Measurements from ENCODE around the gene VAV2.

Gene VAV2

GRCh38 chr9:133738640-133739225 lies 253.4 kb downstream of the VAV2 start:
- no peaks in the 10 kb centered on the region for H3K27me3 ChIP-seq (ENCODE audit: control insufficient read depth, insufficient read depth, low read length)
- H3K9ac ChIP-seq (ENCODE audit: low read depth, low read length): no peak overlapping the region
- 0 out of 2 replicates have a peak overlapping the region, but pooled peaks have one; percentile 31 for H3K4me3 ChIP-seq (ENCODE audit: low read depth, low read length)
- no peaks in the 10 kb centered on the region for H3K36me3 ChIP-seq (ENCODE audit: control insufficient read depth, insufficient read depth, low read length)
- no peak overlapping the region for H3K27ac ChIP-seq (ENCODE audit: low read depth, low read length)
- peaks cover 17% of the 10 kb centered on the region for H3K4me1 ChIP-seq (ENCODE audit: control insufficient read depth, insufficient read depth, low read length)
- no peaks in the 10 kb centered on the region for H3K9me3 ChIP-seq (ENCODE audit: control insufficient read depth, insufficient read depth, low read length)

- no peak within 1 kb of the TSS for H3K9ac ChIP-seq (ENCODE audit: low read depth, low read length)
- peak within 1 kb of the TSS; percentile 31; the same call in 1 of the 2 replicates for H3K4me3 ChIP-seq (ENCODE audit: low read depth, low read length)
- H3K36me3 ChIP-seq (ENCODE audit: control insufficient read depth, insufficient read depth, low read length): no peaks in the 10 kb centered on the region
Measured at GRCh38 chr9:133737774-133738639, 254.1 kb downstream of the VAV2 start, which contains the start of gene SARDH. TSS of gene SARDH (minus strand) at chr9:133738352. CDS start at chr9:133734173, 4,179 bp downstream.

GRCh38 chr9:133737071-133737773 lies 254.9 kb downstream of the VAV2 start:
- H3K4me3 ChIP-seq (ENCODE audit: low read depth, low read length): no peak overlapping the region
- peaks cover 17% of the 10 kb centered on the region for H3K4me1 ChIP-seq (ENCODE audit: control insufficient read depth, insufficient read depth, low read length)
- H3K36me3 ChIP-seq (ENCODE audit: control insufficient read depth, insufficient read depth, low read length): no peaks in the 10 kb centered on the region
- no peaks in the 10 kb centered on the region for H3K9me3 ChIP-seq (ENCODE audit: control insufficient read depth, insufficient read depth, low read length)
- H3K9ac ChIP-seq (ENCODE audit: low read depth, low read length): no peak overlapping the region
- H3K27ac ChIP-seq (ENCODE audit: low read depth, low read length): no peak overlapping the region
- no peaks in the 10 kb centered on the region for H3K27me3 ChIP-seq (ENCODE audit: control insufficient read depth, insufficient read depth, low read length)

More at GRCh38 chr9:133737774-133738639, 254.1 kb downstream of the VAV2 start, which contains the start of gene SARDH:
- no peaks in the 10 kb centered on the region for H3K27me3 ChIP-seq (ENCODE audit: control insufficient read depth, insufficient read depth, low read length)
- no peaks in the 10 kb centered on the region for H3K9me3 ChIP-seq (ENCODE audit: control insufficient read depth, insufficient read depth, low read length)
- H3K27ac ChIP-seq (ENCODE audit: low read depth, low read length): peak within 1 kb of the TSS; percentile 46
- peaks cover 17% of the 10 kb centered on the region for H3K4me1 ChIP-seq (ENCODE audit: control insufficient read depth, insufficient read depth, low read length)

GRCh38 chr9:133735931-133736330 lies 256.2 kb downstream of the VAV2 start:
- Histone ChIP-seq H3K9ac (ENCODE audit: low read depth, low read length) (no peak overlapping the region), H3K27ac (ENCODE audit: low read depth, low read length) (no peak overlapping the region), H3K9me3 (ENCODE audit: control insufficient read depth, insufficient read depth, low read length) (no peaks in the 10 kb centered on the region), H3K36me3 (ENCODE audit: control insufficient read depth, insufficient read depth, low read length) (no peaks in the 10 kb centered on the region), H3K27me3 (ENCODE audit: control insufficient read depth, insufficient read depth, low read length) (no peaks in the 10 kb centered on the region), H3K4me1 (ENCODE audit: control insufficient read depth, insufficient read depth, low read length) (peaks cover 17% of the 10 kb centered on the region), H3K4me3 (ENCODE audit: low read depth, low read length) (no peak overlapping the region)

GRCh38 chr9:133735415-133735775 lies 256.7 kb downstream of the VAV2 start:
- H3K27ac ChIP-seq (ENCODE audit: low read depth, low read length): no peak overlapping the region
- H3K9me3 ChIP-seq (ENCODE audit: control insufficient read depth, insufficient read depth, low read length): no peaks in the 10 kb centered on the region
- H3K4me1 ChIP-seq (ENCODE audit: control insufficient read depth, insufficient read depth, low read length): peaks cover 17% of the 10 kb centered on the region
- H3K4me3 ChIP-seq (ENCODE audit: low read depth, low read length): peak overlapping the region; percentile 33; the same call in 1 of the 2 replicates
- no peaks in the 10 kb centered on the region for H3K36me3 ChIP-seq (ENCODE audit: control insufficient read depth, insufficient read depth, low read length)
- no peaks in the 10 kb centered on the region for H3K27me3 ChIP-seq (ENCODE audit: control insufficient read depth, insufficient read depth, low read length)
- no peak overlapping the region for H3K9ac ChIP-seq (ENCODE audit: low read depth, low read length)

GRCh38 chr9:133734590-133735414 lies 257.3 kb downstream of the VAV2 start:
- Histone ChIP-seq H3K36me3 (ENCODE audit: control insufficient read depth, insufficient read depth, low read length) (no peaks in the 10 kb centered on the region), H3K27me3 (ENCODE audit: control insufficient read depth, insufficient read depth, low read length) (no peaks in the 10 kb centered on the region), H3K9me3 (ENCODE audit: control insufficient read depth, insufficient read depth, low read length) (no peaks in the 10 kb centered on the region), H3K9ac (ENCODE audit: low read depth, low read length) (no peak overlapping the region), H3K27ac (ENCODE audit: low read depth, low read length) (no peak overlapping the region), H3K4me3 (ENCODE audit: low read depth, low read length) (peak overlapping the region; percentile 33; the same call in 1 of the 2 replicates), H3K4me1 (ENCODE audit: control insufficient read depth, insufficient read depth, low read length) (peaks cover 17% of the 10 kb centered on the region)

GRCh38 chr9:133733796-133734533 lies 258.2 kb downstream of the VAV2 start:
- no peaks in the 10 kb centered on the region for H3K27me3 ChIP-seq (ENCODE audit: control insufficient read depth, insufficient read depth, low read length)
- no peak overlapping the region for H3K9ac ChIP-seq (ENCODE audit: low read depth, low read length)
- no peaks in the 10 kb centered on the region for H3K9me3 ChIP-seq (ENCODE audit: control insufficient read depth, insufficient read depth, low read length)

GRCh38 chr9:133733421-133733795 lies 258.7 kb downstream of the VAV2 start:
- Histone ChIP-seq H3K27ac (ENCODE audit: low read depth, low read length) (no peak overlapping the region), H3K27me3 (ENCODE audit: control insufficient read depth, insufficient read depth, low read length) (no peaks in the 10 kb centered on the region), H3K9ac (ENCODE audit: low read depth, low read length) (no peak overlapping the region), H3K9me3 (ENCODE audit: control insufficient read depth, insufficient read depth, low read length) (no peaks in the 10 kb centered on the region), H3K36me3 (ENCODE audit: control insufficient read depth, insufficient read depth, low read length) (no peaks in the 10 kb centered on the region), H3K4me1 (ENCODE audit: control insufficient read depth, insufficient read depth, low read length) (peaks cover 13% of the 10 kb centered on the region), H3K4me3 (ENCODE audit: low read depth, low read length) (no peak overlapping the region)

More at GRCh38 chr9:133733796-133734533, 258.2 kb downstream of the VAV2 start:
- no peaks in the 10 kb centered on the region for H3K36me3 ChIP-seq (ENCODE audit: control insufficient read depth, insufficient read depth, low read length)
- H3K4me1 ChIP-seq (ENCODE audit: control insufficient read depth, insufficient read depth, low read length): peaks cover 17% of the 10 kb centered on the region
- no peak overlapping the region for H3K27ac ChIP-seq (ENCODE audit: low read depth, low read length)
- no peak overlapping the region for H3K4me3 ChIP-seq (ENCODE audit: low read depth, low read length)

- Histone ChIP-seq H3K4me1 (ENCODE audit: control insufficient read depth, insufficient read depth, low read length) (peaks cover 12% of the 10 kb centered on the region), H3K4me3 (ENCODE audit: low read depth, low read length) (no peak overlapping the region), H3K9me3 (ENCODE audit: control insufficient read depth, insufficient read depth, low read length) (no peaks in the 10 kb centered on the region), H3K36me3 (ENCODE audit: control insufficient read depth, insufficient read depth, low read length) (no peaks in the 10 kb centered on the region), H3K9ac (ENCODE audit: low read depth, low read length) (no peak overlapping the region), H3K27ac (ENCODE audit: low read depth, low read length) (no peak overlapping the region), H3K27me3 (ENCODE audit: control insufficient read depth, insufficient read depth, low read length) (no peaks in the 10 kb centered on the region)
Measured at GRCh38 chr9:133732639-133733408, 259.3 kb downstream of the VAV2 start.

Data from HUES48 (cell line).